Inflammatory macrophage treated with lipopolysaccharide for 4 hours (primary cell): ENCODE measurements around the gene UCP3.
A peak's percentile ranks its signal among the peaks of the same experiment; 100 is the strongest.

ENCODE experiments used
- DNase-seq: peaks from one replicate; pipeline ENCODE4 v3.0.0-alpha.2; 2020

The UCP3 gene

DNA sequence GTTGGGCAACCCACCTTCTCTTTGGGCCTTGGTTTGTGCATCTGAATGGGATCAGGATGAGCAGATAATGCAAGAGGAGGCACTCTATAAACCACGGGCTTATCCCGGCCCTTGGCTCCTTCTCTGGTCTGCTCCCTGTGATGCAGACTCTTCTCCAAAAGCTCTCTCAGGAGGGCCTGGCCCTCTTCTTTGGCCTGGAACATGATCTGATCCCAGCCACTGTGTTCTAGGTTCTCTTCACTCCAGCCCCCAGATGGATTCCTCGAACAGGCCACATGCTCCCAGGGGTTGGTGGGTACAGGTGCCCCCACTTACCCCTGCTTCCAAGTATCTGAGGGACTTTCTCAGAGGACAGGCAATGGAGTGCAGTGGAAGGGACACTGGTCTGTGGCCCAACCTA, 8.7 kb upstream of the UCP3 start:
- DNase-seq = no peak

DNA sequence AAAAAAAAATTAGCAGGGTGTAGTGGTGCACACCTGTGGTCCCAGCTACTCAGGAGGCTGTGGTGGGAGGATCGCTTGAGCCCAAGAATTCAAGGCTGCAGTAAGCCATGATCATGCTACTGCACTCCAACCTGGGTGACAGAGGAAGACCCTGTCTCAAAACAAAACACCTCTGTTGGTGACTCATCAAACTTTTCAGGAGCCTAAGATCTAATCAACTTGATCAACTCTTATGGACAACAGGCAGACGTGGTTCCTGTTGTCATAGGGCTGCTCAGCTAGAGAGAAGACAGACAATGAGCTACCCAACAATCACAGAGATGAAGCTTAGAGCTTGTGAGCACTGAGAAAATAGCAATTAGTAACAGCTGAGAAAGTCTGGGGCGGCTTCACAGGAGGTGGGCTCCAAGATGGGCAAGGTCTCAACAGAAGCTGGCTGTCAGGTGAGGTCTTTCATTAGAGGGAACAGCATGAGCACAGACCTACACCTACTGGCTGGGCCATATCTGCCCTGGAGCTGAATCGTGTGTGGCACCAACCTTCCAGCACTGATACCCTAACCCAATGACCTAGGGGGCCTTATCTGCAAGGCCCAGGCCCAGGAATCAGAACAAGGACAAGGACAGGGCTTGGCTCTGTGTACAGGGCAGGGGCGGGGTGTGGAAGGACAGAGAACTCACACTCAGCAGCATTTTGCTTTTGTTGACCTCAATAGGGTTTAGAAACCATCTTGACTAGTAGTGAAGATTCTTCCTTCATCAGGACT, 7.2 kb upstream of the UCP3 start:
- no peak for DNase-seq

DNA sequence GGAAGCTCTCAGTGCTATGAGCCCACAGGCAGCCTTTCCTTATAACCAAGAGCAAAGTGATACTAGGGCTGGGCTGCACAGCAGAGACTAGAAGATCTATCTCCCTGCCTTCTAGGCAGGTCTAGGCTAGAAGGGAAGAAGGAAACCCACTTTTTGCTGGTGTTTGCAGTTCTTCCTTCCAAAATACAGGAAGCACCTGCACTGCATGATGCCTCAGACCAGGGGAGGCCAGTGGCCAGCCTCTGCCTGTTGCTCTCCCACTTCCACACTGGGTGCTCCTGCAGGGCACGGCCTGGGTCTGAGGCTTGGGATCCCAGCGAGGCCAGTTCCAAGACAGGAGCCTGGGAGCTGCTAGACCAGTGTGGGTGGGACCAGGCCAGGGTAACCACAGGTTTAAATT, 6.0 kb upstream of the UCP3 start:
- no peak for DNase-seq

- no peak for DNase-seq
Observed at GRCh38 chr11:74013141-74013540, 4.3 kb upstream of the UCP3 start.

GRCh38 chr11:74012074-74012809, 3.4 kb upstream of the UCP3 start:
- no peak for DNase-seq

- DNase-seq = peak; percentile 23
Observed at GRCh38 chr11:74011360-74012073, 2.6 kb upstream of the UCP3 start.

DNA sequence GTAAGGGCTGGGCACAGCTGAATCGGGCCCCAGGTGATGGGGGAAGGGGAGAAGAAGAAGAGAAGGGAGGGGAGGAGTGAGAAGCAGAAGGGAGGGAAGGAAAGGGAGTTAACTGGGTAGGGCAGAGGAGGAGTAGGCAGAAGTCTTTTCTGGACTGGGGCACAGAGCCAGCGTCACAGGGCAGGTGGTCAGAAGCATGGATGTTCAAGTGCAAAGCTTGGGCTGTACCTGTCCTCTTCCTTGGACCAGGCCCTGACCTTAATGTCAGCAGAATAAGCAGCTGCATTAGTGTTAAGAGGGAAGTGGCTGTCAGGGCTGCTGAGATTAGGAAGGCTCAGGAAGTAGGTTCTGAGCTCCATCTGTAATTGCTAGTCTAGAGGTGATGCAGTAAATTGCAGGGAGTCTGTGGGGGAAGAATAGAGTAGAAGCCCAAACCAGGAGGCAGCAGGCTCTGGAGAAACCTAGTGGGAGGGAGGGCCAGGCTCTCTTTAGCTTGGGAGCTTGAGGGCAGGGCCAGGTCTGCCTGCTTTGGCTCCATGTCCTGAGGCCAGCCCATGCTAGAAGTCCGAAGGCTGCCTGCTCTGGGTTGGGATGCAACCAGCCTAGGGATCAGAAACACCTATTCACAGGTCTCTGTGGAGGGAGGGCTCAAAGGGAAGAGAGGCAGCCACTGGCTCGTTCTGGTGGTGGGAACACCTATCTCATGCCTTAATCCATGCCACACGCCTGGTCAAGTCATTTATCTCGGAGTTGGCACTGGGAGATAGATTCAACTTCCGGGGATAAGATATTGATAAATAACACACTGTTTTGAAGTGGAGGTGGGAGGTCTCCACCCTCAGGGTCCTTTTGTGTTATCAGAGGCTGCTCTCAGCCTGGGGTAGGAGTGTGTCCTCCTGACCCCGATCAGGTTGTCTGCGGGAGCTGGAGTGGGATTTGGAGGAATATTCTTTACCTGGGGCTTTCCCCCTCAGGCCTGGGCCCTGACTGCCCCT, 1.7 kb upstream of the UCP3 start:
- DNase-seq = no peak

GRCh38 chr11:74009675-74010305, 905 bp upstream of the UCP3 start:
- no peak for DNase-seq

DNA sequence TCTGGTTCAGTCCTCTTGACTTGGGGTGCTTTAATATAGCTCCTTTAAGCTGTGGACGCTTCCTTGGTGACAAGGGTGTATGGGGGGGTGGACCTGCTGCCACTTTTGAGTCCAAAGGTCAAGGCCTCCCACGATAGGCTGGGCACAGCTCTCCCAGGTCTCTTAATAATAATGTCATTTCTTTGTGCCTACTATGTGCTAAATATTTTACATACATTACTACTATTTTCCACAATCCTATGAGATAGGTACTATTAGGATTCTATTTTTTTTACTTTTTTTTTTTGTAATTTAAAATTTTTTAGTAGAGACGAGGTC, 304 bp upstream of the UCP3 start:
- DNase-seq = no peak

- DNase-seq = no peak
Observed at GRCh38 chr11:74007691-74008372, 1.1 kb downstream of the UCP3 start.

- DNase-seq = no peak
Observed at GRCh38 chr11:74006743-74007304, 2.1 kb downstream of the UCP3 start.

- no peak for DNase-seq
Observed at GRCh38 chr11:74005721-74006517, 3.0 kb downstream of the UCP3 start.

DNA sequence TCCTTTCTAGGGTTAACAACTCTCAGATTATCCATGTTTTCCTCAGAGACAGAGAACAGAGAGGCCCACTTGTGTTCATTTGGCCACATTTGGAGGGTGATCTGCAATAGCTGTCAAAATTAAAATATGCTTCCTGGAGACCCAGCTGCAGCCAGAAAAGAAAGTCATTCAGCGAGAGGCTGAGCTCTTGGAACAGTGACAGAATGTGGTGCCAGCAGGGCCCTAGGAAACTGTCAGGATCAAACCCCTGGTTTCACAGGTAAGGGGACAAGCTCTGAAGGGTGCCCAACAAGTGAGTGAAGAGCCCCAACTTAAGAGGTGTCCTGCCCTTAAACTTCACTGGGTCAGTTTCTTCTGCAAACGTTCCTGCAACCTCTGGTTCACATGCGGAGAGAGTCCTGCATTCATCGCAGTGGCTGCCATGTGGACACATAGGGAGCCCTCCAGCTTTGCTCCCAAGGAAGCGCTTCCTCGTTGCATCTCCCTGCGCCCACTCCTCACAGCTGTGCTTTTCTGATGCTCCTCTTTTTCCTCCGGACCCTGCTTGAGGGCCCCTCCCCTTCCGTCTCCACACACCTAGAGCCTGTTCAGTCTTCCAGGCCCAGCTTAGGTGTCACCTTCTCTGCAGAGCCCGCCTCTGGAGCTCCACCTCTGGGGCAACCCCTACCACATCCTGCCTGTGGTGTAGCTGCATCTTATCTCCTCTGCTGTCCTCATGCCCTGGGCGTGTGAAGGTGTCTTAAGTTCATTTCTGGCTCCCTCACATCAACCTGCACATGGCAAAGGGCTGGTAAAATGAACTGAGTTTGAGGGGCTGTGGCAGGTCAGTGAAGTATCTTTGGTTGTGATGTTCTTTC, 3.9 kb downstream of the UCP3 start:
- DNase-seq = no peak

DNA sequence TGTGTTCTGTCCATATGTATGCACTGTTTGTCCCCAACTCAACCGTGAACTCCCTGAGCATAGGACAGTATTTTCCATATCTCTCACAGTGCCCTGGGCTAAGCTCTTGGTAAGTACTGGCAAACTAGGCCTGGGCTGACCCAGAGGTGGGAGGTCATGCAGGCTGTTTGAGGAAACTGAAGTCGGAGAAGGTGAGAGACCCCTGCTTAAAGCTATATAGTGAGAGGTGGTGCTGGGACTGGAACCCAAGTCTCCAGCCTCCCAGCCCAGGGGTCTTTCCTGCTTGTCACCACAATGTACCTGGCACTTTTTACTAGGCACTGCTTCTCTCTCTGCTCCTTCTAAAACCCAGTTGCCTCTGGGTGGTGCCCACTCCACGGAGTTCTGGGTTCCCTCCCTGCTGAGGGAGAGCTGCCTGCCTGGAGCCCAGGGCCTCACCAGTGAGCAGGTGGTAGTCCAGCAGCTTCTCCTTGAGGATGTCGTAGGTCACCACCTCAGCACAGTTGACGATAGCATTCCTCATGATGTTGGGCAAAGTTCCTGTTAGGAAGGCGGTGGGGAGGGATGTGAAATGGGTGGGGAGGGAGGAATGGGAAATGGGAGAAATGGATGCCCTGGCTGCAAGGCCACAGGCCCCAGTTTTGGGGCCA, 4.7 kb downstream of the UCP3 start:
- DNase-seq = no peak

DNA sequence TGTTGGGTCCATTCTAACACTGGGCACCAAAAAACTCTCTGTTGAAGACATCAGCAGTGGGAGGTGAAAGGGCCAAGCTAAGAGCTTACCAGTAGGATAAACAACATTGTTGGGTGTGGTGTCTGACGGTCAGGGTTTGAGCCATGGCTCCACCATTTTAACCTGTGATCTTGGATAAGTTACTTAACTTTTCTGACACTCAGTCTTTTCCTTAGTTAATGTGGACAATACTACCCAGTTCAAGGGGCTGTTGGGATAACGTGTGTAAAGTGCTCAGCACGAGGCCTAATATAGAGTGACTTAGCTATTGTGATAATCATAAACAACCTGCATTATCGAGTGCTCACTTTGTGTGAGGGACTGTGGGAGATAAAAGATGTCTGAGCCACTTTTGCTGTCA, 6.1 kb downstream of the UCP3 start:
- no peak for DNase-seq

GRCh38 chr11:74001822-74002286, 7.0 kb downstream of the UCP3 start:
- no peak for DNase-seq

DNA sequence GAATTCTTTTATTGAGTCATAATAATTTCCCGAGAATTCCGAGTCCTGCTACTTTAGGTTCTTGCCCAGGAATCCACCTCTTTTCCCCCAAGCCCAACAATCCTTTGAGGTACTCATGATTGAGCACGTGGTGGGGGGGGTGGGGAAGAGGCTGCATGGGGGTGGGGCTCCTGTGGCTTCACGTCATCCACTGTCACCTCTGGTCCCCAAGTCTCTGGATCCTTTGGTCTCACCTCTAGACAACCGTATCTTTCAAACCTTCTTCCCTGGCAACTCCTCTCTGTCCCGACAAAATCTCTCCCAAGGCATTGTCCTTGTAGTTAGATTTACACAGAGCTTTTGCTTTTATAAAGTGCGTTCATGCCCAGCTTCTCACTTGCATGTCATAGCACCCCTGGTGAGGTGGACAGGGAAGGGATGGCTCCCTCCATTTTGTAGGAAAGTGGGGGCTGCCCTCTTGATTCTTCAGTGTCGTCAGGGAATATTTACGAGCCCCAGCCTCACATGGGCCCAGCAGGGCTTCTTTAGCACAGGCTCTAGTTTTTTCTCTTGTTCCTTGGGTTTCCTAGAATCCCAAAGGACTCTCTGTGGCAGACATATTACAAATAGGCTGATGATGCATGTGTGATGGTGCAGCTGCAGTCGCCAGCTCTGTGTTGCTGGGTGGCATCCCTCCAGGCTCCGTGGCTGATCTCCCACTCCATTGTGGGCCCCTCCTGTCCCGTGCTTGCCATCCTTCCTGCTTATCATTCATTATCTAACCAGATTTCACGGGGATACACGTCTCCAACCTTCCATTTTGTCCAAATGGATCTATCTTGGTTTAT, 8.4 kb downstream of the UCP3 start:
- no peak for DNase-seq
